ENCODE results near the gene DHX35.

DNA sequence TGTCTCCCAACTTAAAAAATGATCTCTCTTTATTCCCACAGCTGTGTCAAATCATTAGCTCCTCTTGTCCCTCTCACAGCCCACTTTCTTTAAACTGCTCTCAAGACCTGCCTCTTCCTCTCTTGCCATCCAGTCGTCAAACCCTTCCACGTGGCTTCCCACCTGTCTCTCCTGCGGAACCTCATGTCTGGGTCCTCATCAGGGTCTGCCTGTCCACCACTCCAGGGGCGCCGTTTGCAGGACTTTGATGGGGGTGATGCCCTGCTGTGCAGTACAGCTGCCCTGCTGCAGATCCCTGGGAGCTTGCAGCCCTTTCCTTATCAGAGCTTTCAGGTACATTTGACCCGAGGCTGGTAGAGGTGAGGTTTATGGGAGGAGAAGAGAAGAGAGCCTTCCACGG is 114.8 kb downstream of the DHX35 start:
- TF ChIP-seq POLR2A (IDR thresholded peaks at IDR 0.05; ENCODE audit: low read length) (no peak), GATA1 (IDR thresholded peaks at IDR 0.05; ENCODE audit: low read depth, low read length) (no peak)
